ENCODE data around the gene NRG2.

GRCh38 chr5:139896718-139897117 lies 146.4 kb downstream of the NRG2 start:
- TF ChIP-seq CTCF (IDR thresholded peaks at IDR 0.05) (no peak), POLR2AphosphoS5 (IDR thresholded peaks at IDR 0.05) (no peak), POLR2A (IDR thresholded peaks at IDR 0.05) (no peak)

All from prostate gland (tissue), 2 donors.